Spleen (tissue), 11 donors: Measurements from ENCODE around the gene LAMTOR4. TPM values are rescaled to one million over a fixed set of nuclear protein-coding genes. Genes with fewer than 3 reads are reported as not detected.
A peak's percentile ranks its signal among the peaks of the same experiment; 100 is the strongest.

Source experiments
- DNase-seq: peaks from one replicate; pipeline ENCODE4 v3.0.0-alpha.2; 2020
- H3K27ac ChIP-seq, 8 donors: fragments of 200-600 bp; sonication (generic) in 7 of 8; 1 replicate in 4 of 8; 2 replicates in 4 of 8; pipeline versions ENCODE4 v1.5.0 to v1.8.0; 2016 to 2021; ENCODE audit warnings: inconsistent platforms in 4 of 8, mild to moderate bottlenecking in 4 of 8, moderate library complexity in 1 of 8
- H3K27me3 ChIP-seq, 7 donors: fragments of 200-600 bp; sonication (generic) in 6 of 7; replicated peaks in 1 of 7; 1 replicate in 4 of 7; 2 replicates in 3 of 7; pipeline versions ENCODE4 v1.5.0 to v1.8.0; 2016 to 2021; ENCODE audit warnings: inconsistent platforms in 3 of 7, mild to moderate bottlenecking in 1 of 7
- H3K36me3 ChIP-seq, 6 donors: fragments of 200-600 bp; sonication (generic) in 5 of 6; 1 replicate in 4 of 6; 2 replicates in 2 of 6; pipeline versions ENCODE4 v1.5.0 to v1.8.0; 2016 to 2021; ENCODE audit warnings: inconsistent platforms in 2 of 6
- H3K4me1 ChIP-seq, 6 donors: fragments of 200-600 bp; sonication (generic) in 5 of 6; 1 replicate in 3 of 6; 2 replicates in 3 of 6; pipeline versions ENCODE4 v1.5.0 to v1.8.0; 2016 to 2021; ENCODE audit warnings: inconsistent platforms in 3 of 6
- H3K4me3 ChIP-seq, 8 donors: fragments of 200-600 bp; sonication (generic) in 7 of 8; 1 replicate in 4 of 8; 2 replicates in 4 of 8; pipeline versions ENCODE4 v1.5.0 to v1.8.0; 2016 to 2021; ENCODE audit warnings: inconsistent platforms in 4 of 8, mild to moderate bottlenecking in 4 of 8, moderate library complexity in 2 of 8
- H3K9me3 ChIP-seq, 8 donors: fragments of 200-600 bp; sonication (generic) in 7 of 8; 1 replicate in 4 of 8; 2 replicates in 4 of 8; pipeline versions ENCODE4 v1.5.0 to v1.8.0; 2016 to 2021; ENCODE audit warnings: inconsistent platforms in 4 of 8
- CTCF ChIP-seq, 11 experiments: fragments of 200-600 bp in 7 of 11; fragments of 450-650 bp in 4 of 11; sonication (generic) in 4 of 11; IDR thresholded peaks in 8 of 11; conservative IDR thresholded peaks in 3 of 11; 1 replicate in 7 of 11; 2 replicates in 4 of 11; pipeline versions ENCODE4 v1.4.0 to v1.8.0; 2016 to 2021; ENCODE audit warnings: antibody characterized with exemption in 11 of 11, inconsistent platforms in 4 of 11, mild to moderate bottlenecking in 1 of 11
- POLR2A ChIP-seq, 3 donors: fragments of 450-650 bp; IDR thresholded peaks; one replicate each; pipeline ENCODE4 v1.5.1; 2017; ENCODE audit warnings: antibody characterized with exemption in 3 of 3, mild to moderate bottlenecking in 1 of 3
- POLR2AphosphoS5 ChIP-seq, 3 donors: sonication (generic); formaldehyde crosslinking; IDR thresholded peaks; one replicate each; pipeline ENCODE4 v1.5.1; 2017; ENCODE audit warnings: antibody characterized with exemption in 3 of 3
- WGBS, 5 donors: extraction: QIAGEN DNeasy Blood & Tissue Kit in 3 of 5; methylation state at CpG; one replicate each; pipeline versions ENCODE4 v1.1.5 to v1.1.7; 2013 to 2018; 5-methylcytosine and 5-hydroxymethylcytosine counted together
- intact Hi-C: fragments of 100-400 bp; cut with DNase I; formaldehyde crosslinking; loops from one replicate; pipeline ENCODE4 v1.15.0; 2023; ENCODE audit warnings: low total_unique reads
- polyA plus RNA-seq, 3 donors: library from polyadenylated mRNA; stranded (reverse); fragments of 200-250 nt; gene quantifications; one replicate each; pipeline ENCODE4 v1.2.1, GENCODE V29; 2013
- total RNA-seq, 7 donors: library from RNA; depleted of rRNA in 3 of 7; stranded (reverse); fragments of >200 nt in 3 of 7; fragmentation: NEBNext Ultra II Directional in 4 of 7; extraction: Animal tissue kit (Norgen Biotek cat#: 25700) in 4 of 7; gene quantifications; one replicate each; pipeline versions ENCODE4 v1.1.0 to v1.2.1, GENCODE V29; 2016 to 2021
- donor health status: healthy with polysubstance abuse.
- donor health status: DM: no; HTN: no; CAD: no; lungs with moderate emphysema.
- donor health status: DM: no; HTN: no; CAD: no.
- donor health status: Bipolar disorder and iron deficiency.
- donor health status: healthy.
- donor health status: DM: no; HTN: no; CAD: no.
- donor health status: DM: yes; HTN: yes; CAD: no.

LAMTOR4 gene
- total and polyA plus RNA-seq, 10 donors, result 152 to 709 (median 271) TPM

- DNase-seq, result peak; percentile 78
- 67 to 80% (median 73%) methylated on average over 14 to 16 of the region's 16 CpGs for WGBS, 5 donors
- intact Hi-C loops, result no loop called here
- H3K27me3 ChIP-seq, result no peaks in the 10 kb centered on the region
- H3K4me1 ChIP-seq, result peaks cover 22 to 80% (median 66%) of the 10 kb centered on the region in 6 donors
- H3K9me3 ChIP-seq, result no peaks in the 10 kb centered on the region
- peaks cover 0 to 59% (median 36%) of the 10 kb centered on the region in 6 donors for H3K36me3 ChIP-seq
- H3K27ac ChIP-seq, result peak overlapping the region in 7 of 8 donors; percentile 88 to 97 (median 95)
- peak in 1 of 3 donors; percentile 26 for TF ChIP-seq POLR2AphosphoS5 (IDR thresholded peaks at IDR 0.05)
- TF ChIP-seq CTCF (IDR thresholded peaks at IDR 0.05 in 8 of 11, conservative IDR thresholded peaks at IDR 0.05 in 3 of 11), result no peak
- no peak for TF ChIP-seq POLR2A (IDR thresholded peaks at IDR 0.05)
- peak overlapping the region in 6 of 8 donors; percentile 73 to 98 (median 88) for H3K4me3 ChIP-seq
Measured at GRCh38 chr7:100156331-100157068, 7.8 kb downstream of the LAMTOR4 start.

DNA sequence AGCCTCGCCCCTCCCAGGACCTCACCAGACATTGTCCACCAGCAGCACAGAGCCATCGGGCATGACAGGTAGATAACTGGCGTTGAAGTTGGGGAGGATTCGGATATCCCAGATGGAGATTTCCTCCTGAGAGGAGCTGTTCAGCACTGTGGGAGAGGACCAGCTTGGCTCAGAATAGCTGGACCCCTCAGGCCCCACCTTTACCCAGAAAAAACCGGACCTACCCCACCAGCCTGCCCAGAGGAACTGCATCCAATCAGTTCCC lies 8.3 kb downstream of the LAMTOR4 start:
- H3K4me3 ChIP-seq, result peak overlapping the region in 6 of 8 donors; percentile 73 to 98 (median 88)
- DNase-seq, result peak; percentile 74
- H3K9me3 ChIP-seq, result no peaks in the 10 kb centered on the region
- TF ChIP-seq POLR2A (IDR thresholded peaks at IDR 0.05), result no peak
- TF ChIP-seq CTCF (IDR thresholded peaks at IDR 0.05 in 8 of 11, conservative IDR thresholded peaks at IDR 0.05 in 3 of 11), result no peak
- TF ChIP-seq POLR2AphosphoS5 (IDR thresholded peaks at IDR 0.05), result no peak
- H3K27ac ChIP-seq, result peak overlapping the region in 7 of 8 donors; percentile 88 to 97 (median 95)
- no peaks in the 10 kb centered on the region for H3K27me3 ChIP-seq
- intact Hi-C loops, result no loop called here
- H3K4me1 ChIP-seq, result peaks cover 17 to 75% (median 61%) of the 10 kb centered on the region in 6 donors
- H3K36me3 ChIP-seq, result peaks cover 0 to 54% (median 36%) of the 10 kb centered on the region in 6 donors
- WGBS, 5 donors, result 70 to 86% (median 78%) methylated on average over 5 of the region's 5 CpGs

- peak overlapping the region; percentile 73 to 98 (median 91) for H3K4me3 ChIP-seq
- WGBS, 5 donors, result 26 to 64% (median 28%) methylated on average over 17 to 32 of the region's 32 CpGs
- intact Hi-C loops, result no loop called here
- peaks cover 11 to 70% (median 55%) of the 10 kb centered on the region in 6 donors for H3K4me1 ChIP-seq
- no peaks in the 10 kb centered on the region for H3K9me3 ChIP-seq
- DNase-seq, result peak; percentile 85
- TF ChIP-seq CTCF (IDR thresholded peaks at IDR 0.05 in 8 of 11, conservative IDR thresholded peaks at IDR 0.05 in 3 of 11), result peak in 1 of 11 experiments; percentile 7
- no peak for TF ChIP-seq POLR2A (IDR thresholded peaks at IDR 0.05)
- TF ChIP-seq POLR2AphosphoS5 (IDR thresholded peaks at IDR 0.05), result peak in 1 of 3 donors; percentile 35
- H3K27ac ChIP-seq, result peak overlapping the region; percentile 88 to 97 (median 95)
- H3K36me3 ChIP-seq, result peaks cover 0 to 48% (median 36%) of the 10 kb centered on the region in 6 donors
- H3K27me3 ChIP-seq, result no peaks in the 10 kb centered on the region
Measured at GRCh38 chr7:100157334-100158228, 8.9 kb downstream of the LAMTOR4 start.
